CD4-positive, alpha-beta T cell treated with Interleukin-17A for 1 hour (primary cell): ENCODE data around the gene BLVRA.
A peak's percentile ranks its signal among the peaks of the same experiment; 100 is the strongest.
"Not testable (repeated sequence)": the region's sequence is repeated elsewhere in the genome, so short reads cannot be mapped to it uniquely, and the experiment has no call there.

Experiments used
- DNase-seq: peaks from one replicate; pipeline ENCODE4 v3.0.0-alpha.2; 2020

BLVRA gene

GRCh38 chr7:43758029-43758821 lies at the start of gene BLVRA:
BLVRA (plus strand) TSS chr7:43758680; CDS start chr7:43771159, 12,479 bp downstream.
- DNase-seq: peak; percentile 75

- DNase-seq: no peak
These were observed 47.0 kb upstream of the BLVRA start for GRCh38 chr7:43711503-43711902.

GRCh38 chr7:43715966-43716365 lies 42.5 kb upstream of the BLVRA start:
- DNase-seq: not testable (repeated sequence)

GRCh38 chr7:43716598-43716997 lies 41.9 kb upstream of the BLVRA start:
- DNase-seq: no peak

- peak; percentile 78 for DNase-seq
These were observed 37.2 kb upstream of the BLVRA start for GRCh38 chr7:43721193-43721806.

GRCh38 chr7:43723007-43723341 lies 35.5 kb upstream of the BLVRA start:
- DNase-seq: no peak

- DNase-seq: no peak
These were observed 33.2 kb upstream of the BLVRA start for GRCh38 chr7:43725251-43725650.

- no peak for DNase-seq
These were observed 32.0 kb upstream of the BLVRA start for GRCh38 chr7:43726466-43726865.

- DNase-seq: no peak
These were observed 31.5 kb upstream of the BLVRA start for GRCh38 chr7:43727003-43727402.

GRCh38 chr7:43727494-43727893 lies 31.0 kb upstream of the BLVRA start:
- DNase-seq: no peak

GRCh38 chr7:43729214-43729923 lies 29.1 kb upstream of the BLVRA start, which contains the start of gene COA1:
COA1 (minus strand) TSS chr7:43729523; CDS start chr7:43648614, 80,909 bp downstream.
- peak; percentile 88 for DNase-seq

GRCh38 chr7:43729924-43730248 lies 28.6 kb upstream of the BLVRA start:
- DNase-seq: no peak

GRCh38 chr7:43731494-43731893 lies 27.0 kb upstream of the BLVRA start:
- not testable (repeated sequence) for DNase-seq

- DNase-seq: peak; percentile 22
These were observed 23.7 kb upstream of the BLVRA start for GRCh38 chr7:43734575-43735332.

GRCh38 chr7:43735403-43735801 lies 23.1 kb upstream of the BLVRA start:
- no peak for DNase-seq

- DNase-seq: no peak
These were observed 22.5 kb upstream of the BLVRA start for GRCh38 chr7:43735802-43736603.

- no peak for DNase-seq
These were observed 20.9 kb upstream of the BLVRA start for GRCh38 chr7:43737467-43738127.

- DNase-seq: no peak
These were observed 15.8 kb upstream of the BLVRA start for GRCh38 chr7:43742692-43743091.

- DNase-seq: no peak
These were observed 11.0 kb upstream of the BLVRA start for GRCh38 chr7:43747328-43748105.

- DNase-seq: no peak
These were observed 9.0 kb upstream of the BLVRA start for GRCh38 chr7:43749383-43749940.
